Measurements from ENCODE around the gene TP53I11. TPM values are rescaled to one million over a fixed set of nuclear protein-coding genes. Genes with fewer than 3 reads are reported as not detected.

Gene TP53I11
- total and polyA plus RNA-seq, 2 experiments from 2014 or later = 23.5 to 43.9 TPM

- no peaks in the 10 kb centered on the region for H3K79me2 ChIP-seq (replicated peaks; ENCODE audit: insufficient read depth)
- H4K20me1 ChIP-seq (replicated peaks; ENCODE audit: insufficient read depth) = no peaks in the 10 kb centered on the region
- H3K9me2 ChIP-seq (ENCODE audit: insufficient read depth) = no peaks in the 10 kb centered on the region
- TF ChIP-seq ZNF114 (CRISPR knock-in tag; IDR thresholded peaks at IDR 0.05) = no peak
- no peak for TF ChIP-seq CREB1 (CRISPR knock-in tag; IDR thresholded peaks at IDR 0.05; ENCODE audit: low read depth)
- no peak for TF ChIP-seq STAT1 (IDR thresholded peaks at IDR 0.05; ENCODE audit: unreplicated experiment)
- no peak for TF ChIP-seq NANOG (IDR thresholded peaks at IDR 0.05; ENCODE audit: borderline replicate concordance)
- TF ChIP-seq REST (IDR thresholded peaks at IDR 0.05; ENCODE audit: unreplicated experiment) = no peak
- no peak for TF ChIP-seq CTCF (conservative IDR thresholded peaks at IDR 0.05; ENCODE audit: low read depth in 2 of 2)
- TF ChIP-seq ZNF331 (CRISPR knock-in tag; IDR thresholded peaks at IDR 0.05; ENCODE audit: low read depth) = no peak
- no peak for TF ChIP-seq ETS1 (IDR thresholded peaks at IDR 0.05)
- no peak for TF ChIP-seq EZH2 (IDR thresholded peaks at IDR 0.05; ENCODE audit: low read depth, unreplicated experiment)
- 0 out of 2 replicates have a peak overlapping the region, but pooled peaks have one; percentile 51 for H3K4me2 ChIP-seq
- no peak overlapping the region for H3K4me3 ChIP-seq
- Mint-ChIP-seq H3K4me1 (peaks cover 25% of the 10 kb centered on the region), H3K36me3 (ENCODE audit: low read depth) (no peaks in the 10 kb centered on the region), H3K27ac (no peak overlapping the region), H3K27me3 (ENCODE audit: insufficient read depth, low read depth, poor library complexity) (peaks cover 9% of the 10 kb centered on the region), H3K9me3 (no peaks in the 10 kb centered on the region), H3K4me3 (no peak overlapping the region)
- no peaks in the 10 kb centered on the region for H3K36me3 ChIP-seq (ENCODE audit: insufficient read depth)
- H3K27ac ChIP-seq (ENCODE audit: low read depth) = no peak overlapping the region
- peaks cover 16% of the 10 kb centered on the region; the same call in 1 of the 2 replicates for H3K4me1 ChIP-seq (ENCODE audit: insufficient read depth)
- no peak for ATAC-seq
- H2AFZ ChIP-seq = peak overlapping the region; percentile 97
- H3F3A ChIP-seq (replicated peaks; ENCODE audit: low read depth) = 0 out of 2 replicates have a peak, but pooled peaks cover 6% of the 10 kb centered on the region
- DNase-seq (ENCODE audit: low spot score) = no peak
- no peaks in the 10 kb centered on the region for H3K27me3 ChIP-seq (ENCODE audit: insufficient read depth)
These were observed 30.1 kb upstream of the TP53I11 start for GRCh38 chr11:44980533-44981427.

Data from GM23338 (cell line).